HG03159 (cell line): ENCODE results near the gene CIB4.

Experiments
- ATAC-seq: cut with Tn5 transposase; IDR thresholded peaks from one replicate; pipeline ENCODE4 v1.9.1; 2021; ENCODE audit warnings: mild to moderate bottlenecking, moderate library complexity; ENCODE audit not compliant: unreplicated experiment

CIB4 gene

GRCh38 chr2:26556309-26557243, 84.6 kb downstream of the CIB4 start:
- no peak for ATAC-seq

- ATAC-seq: no peak
These were observed 85.7 kb downstream of the CIB4 start for GRCh38 chr2:26555246-26556133.

- no peak for ATAC-seq
These were observed 88.4 kb downstream of the CIB4 start for GRCh38 chr2:26552641-26553374.

- no peak for ATAC-seq
These were observed 90.7 kb downstream of the CIB4 start for GRCh38 chr2:26550276-26551015.

GRCh38 chr2:26542676-26543505, 98.3 kb downstream of the CIB4 start:
- ATAC-seq: no peak

GRCh38 chr2:26542194-26542455, 99.0 kb downstream of the CIB4 start:
- ATAC-seq: no peak

- ATAC-seq: no peak
These were observed 99.6 kb downstream of the CIB4 start for GRCh38 chr2:26541401-26542193.

- ATAC-seq: no peak
These were observed 100.2 kb downstream of the CIB4 start for GRCh38 chr2:26540961-26541360.

- ATAC-seq: no peak
These were observed 100.9 kb downstream of the CIB4 start for GRCh38 chr2:26540306-26540705.

- ATAC-seq: no peak
These were observed 103.2 kb downstream of the CIB4 start for GRCh38 chr2:26537826-26538475.

- ATAC-seq: no peak
These were observed 103.9 kb downstream of the CIB4 start for GRCh38 chr2:26537069-26537825.

- ATAC-seq: no peak
These were observed 104.6 kb downstream of the CIB4 start for GRCh38 chr2:26536371-26537068.

GRCh38 chr2:26535663-26536275, 105.4 kb downstream of the CIB4 start:
- ATAC-seq: no peak

- ATAC-seq: no peak
These were observed 106.1 kb downstream of the CIB4 start for GRCh38 chr2:26534865-26535662.

GRCh38 chr2:26534098-26534864, 106.9 kb downstream of the CIB4 start:
- no peak for ATAC-seq
